HG02588 (cell line): ENCODE data around the gene PRSS57.

Experiments
- ATAC-seq: cut with Tn5 transposase; IDR thresholded peaks from one replicate; pipeline ENCODE4 v1.9.1; 2021; ENCODE audit warnings: mild to moderate bottlenecking, moderate library complexity; ENCODE audit not compliant: unreplicated experiment

Gene PRSS57

GRCh38 chr19:639253-640160, 55.7 kb downstream of the PRSS57 start, which contains the start of gene FGF22:
FGF22 (plus strand) TSS chr19:639879; CDS start chr19:639926, 47 bp downstream.
- peak; percentile 61 for ATAC-seq

GRCh38 chr19:638906-639252, 56.4 kb downstream of the PRSS57 start:
- no peak for ATAC-seq
